ENCODE data around the gene BIK.

DNA sequence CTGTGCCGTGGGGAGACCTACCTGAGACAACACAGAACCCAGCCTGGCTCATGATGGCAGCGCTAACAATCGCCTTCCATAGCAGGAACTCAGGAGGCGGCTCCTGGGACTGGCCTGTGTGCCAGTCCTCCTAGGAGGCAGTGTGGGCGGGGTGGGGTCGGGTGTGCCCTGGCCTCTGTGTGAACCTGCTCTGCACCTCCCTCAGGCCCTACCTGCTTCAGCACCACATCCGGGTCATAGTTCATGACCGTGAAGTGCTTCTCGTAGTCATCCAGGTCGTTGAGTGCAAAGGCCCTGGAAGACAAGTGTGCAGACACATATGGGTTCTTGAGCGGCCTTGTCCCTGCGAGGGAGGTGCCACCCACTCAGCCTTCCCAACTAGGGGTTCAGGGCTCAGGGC is 61.1 kb downstream of the BIK start:
- TF ChIP-seq, protein P1, sequence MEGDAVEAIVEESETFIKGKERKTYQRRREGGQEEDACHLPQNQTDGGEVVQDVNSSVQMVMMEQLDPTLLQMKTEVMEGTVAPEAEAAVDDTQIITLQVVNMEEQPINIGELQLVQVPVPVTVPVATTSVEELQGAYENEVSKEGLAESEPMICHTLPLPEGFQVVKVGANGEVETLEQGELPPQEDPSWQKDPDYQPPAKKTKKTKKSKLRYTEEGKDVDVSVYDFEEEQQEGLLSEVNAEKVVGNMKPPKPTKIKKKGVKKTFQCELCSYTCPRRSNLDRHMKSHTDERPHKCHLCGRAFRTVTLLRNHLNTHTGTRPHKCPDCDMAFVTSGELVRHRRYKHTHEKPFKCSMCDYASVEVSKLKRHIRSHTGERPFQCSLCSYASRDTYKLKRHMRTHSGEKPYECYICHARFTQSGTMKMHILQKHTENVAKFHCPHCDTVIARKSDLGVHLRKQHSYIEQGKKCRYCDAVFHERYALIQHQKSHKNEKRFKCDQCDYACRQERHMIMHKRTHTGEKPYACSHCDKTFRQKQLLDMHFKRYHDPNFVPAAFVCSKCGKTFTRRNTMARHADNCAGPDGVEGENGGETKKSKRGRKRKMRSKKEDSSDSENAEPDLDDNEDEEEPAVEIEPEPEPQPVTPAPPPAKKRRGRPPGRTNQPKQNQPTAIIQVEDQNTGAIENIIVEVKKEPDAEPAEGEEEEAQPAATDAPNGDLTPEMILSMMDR (IDR thresholded peaks at IDR 0.05) = no peak
- TF ChIP-seq POLR2A (IDR thresholded peaks at IDR 0.05) = no peak

All from vagina (tissue), 2 donors.